Liver (tissue), 9 donors: ENCODE measurements around the gene TNS3. TPM values are rescaled to one million over a fixed set of nuclear protein-coding genes. Genes with fewer than 3 reads are reported as not detected.

ENCODE experiments used
- DNase-seq: peaks from one replicate; pipeline ENCODE4 v3.0.0-alpha.2; 2017; ENCODE audit warnings: low spot score
- H3K27ac ChIP-seq, 2 donors: one replicate each; pipeline ENCODE4 v1.7.0; 2013; ENCODE audit warnings: inconsistent platforms in 2 of 2, low read length in 2 of 2, control low read depth in 1 of 2, low read depth in 1 of 2, mild to moderate bottlenecking in 1 of 2
- H3K27me3 ChIP-seq, 4 donors: one replicate each; pipeline versions ENCODE4 v1.6.1 to v1.7.0; 2013; ENCODE audit warnings: low read length in 3 of 4, inconsistent platforms in 1 of 4, mild to moderate bottlenecking in 1 of 4, moderate library complexity in 1 of 4; ENCODE audit not compliant: control insufficient read depth in 4 of 4, insufficient read depth in 4 of 4
- H3K36me3 ChIP-seq, 4 donors: one replicate each; pipeline versions ENCODE4 v1.6.1 to v1.7.0; 2013; ENCODE audit warnings: low read length in 3 of 4, mild to moderate bottlenecking in 3 of 4, low read depth in 1 of 4, moderate library complexity in 1 of 4; ENCODE audit not compliant: control insufficient read depth in 4 of 4, insufficient read depth in 3 of 4
- H3K4me1 ChIP-seq, 4 donors: one replicate each; pipeline versions ENCODE4 v1.6.1 to v1.7.0; 2013; ENCODE audit warnings: low read length in 3 of 4, mild to moderate bottlenecking in 3 of 4, moderate library complexity in 1 of 4; ENCODE audit not compliant: control insufficient read depth in 4 of 4, insufficient read depth in 4 of 4
- H3K4me3 ChIP-seq, 3 donors: one replicate each; pipeline versions ENCODE4 v1.6.1 to v1.7.0; 2013; ENCODE audit warnings: low read length in 3 of 3, control low read depth in 1 of 3, low read depth in 1 of 3, mild to moderate bottlenecking in 1 of 3
- H3K9ac ChIP-seq, 2 donors: one replicate each; pipeline ENCODE4 v1.7.0; 2013; ENCODE audit warnings: low read length in 2 of 2, mild to moderate bottlenecking in 2 of 2, moderate library complexity in 2 of 2, control low read depth in 1 of 2, low read depth in 1 of 2
- H3K9me3 ChIP-seq, 4 donors: one replicate each; pipeline versions ENCODE4 v1.6.1 to v1.7.0; 2013; ENCODE audit warnings: low read length in 3 of 4; ENCODE audit not compliant: control insufficient read depth in 4 of 4
- EGR1 ChIP-seq, 2 donors: IDR thresholded peaks; 2 replicates each; pipeline ENCODE4 v1.6.1; 2016 to 2018; ENCODE audit warnings: antibody characterized with exemption in 2 of 2, low read depth in 2 of 2
- HNF4A ChIP-seq, 2 donors: conservative IDR thresholded peaks; 2 replicates each; pipeline ENCODE4 v1.6.1; 2016; ENCODE audit warnings: antibody characterized with exemption in 2 of 2, mild to moderate bottlenecking in 2 of 2
- JUND ChIP-seq, 2 donors: IDR thresholded peaks; 2 replicates each; pipeline ENCODE4 v1.6.1; 2016; ENCODE audit warnings: antibody characterized with exemption in 2 of 2
- NR2F2 ChIP-seq: IDR thresholded peaks from 2 replicates; pipeline ENCODE4 v1.6.1; 2016; ENCODE audit warnings: antibody characterized with exemption
- RAD21 ChIP-seq, 2 donors: IDR thresholded peaks; 2 replicates each; pipeline ENCODE4 v1.6.1; 2016; ENCODE audit warnings: antibody characterized with exemption in 2 of 2, mild to moderate bottlenecking in 2 of 2
- REST ChIP-seq: IDR thresholded peaks from 2 replicates; pipeline ENCODE4 v1.6.1; 2016; ENCODE audit warnings: antibody characterized with exemption, mild to moderate bottlenecking
- RXRA ChIP-seq, 2 donors: IDR thresholded peaks; 2 replicates each; pipeline ENCODE4 v1.6.1; 2017 to 2018; ENCODE audit warnings: antibody characterized with exemption in 2 of 2, mild to moderate bottlenecking in 1 of 2
- SP1 ChIP-seq: IDR thresholded peaks from 2 replicates; pipeline ENCODE4 v1.6.1; 2018; ENCODE audit warnings: antibody characterized with exemption, mild to moderate bottlenecking
- TAF1 ChIP-seq: conservative IDR thresholded peaks from 2 replicates; pipeline ENCODE4 v1.6.1; 2016; ENCODE audit warnings: antibody characterized with exemption, mild to moderate bottlenecking
- ZBTB33 ChIP-seq: IDR thresholded peaks from 2 replicates; pipeline ENCODE4 v1.6.1; 2016; ENCODE audit warnings: antibody characterized with exemption
- WGBS: extraction: QIAGEN DNeasy Blood & Tissue Kit; methylation state at CpG from one replicate; pipeline ENCODE4 v1.1.7; 2013; 5-methylcytosine and 5-hydroxymethylcytosine counted together
- polyA plus RNA-seq, 2 donors: library from polyadenylated mRNA; stranded (reverse) in 1 of 2; unstranded in 1 of 2; fragments of 200-250 nt in 1 of 2; fragments of >200 nt in 1 of 2; fragmentation: Nextera tagmentation in 1 of 2; extraction: Ambion mirVana in 1 of 2; gene quantifications; one replicate each; pipeline versions ENCODE4 v1.2.1 to v1.2.3, GENCODE V29; 2013 to 2015
- total RNA-seq, 2 donors: library from RNA; depleted of rRNA; stranded (reverse); fragments of >200 nt; gene quantifications; one replicate each; pipeline ENCODE4 v1.2.3, GENCODE V29; 2014
- TF ChIP-seq, protein P1 (sequence below): fragments of 150-350 bp; IDR thresholded peaks from 2 replicates; pipeline ENCODE4 v1.5.1; 2017; ENCODE audit warnings: improper control_type of control experiment, low read depth, low read length; ENCODE audit not compliant: missing input control
- donor health status: healthy.
- donor health status: healthy.
- donor health status: healthy.
- donor health status: healthy.
- donor health status: healthy.

Gene TNS3
- total and polyA plus RNA-seq, 4 donors, result 16.8 to 100 (median 29.5) TPM

- Histone ChIP-seq H3K36me3 (peaks cover 15 to 85% (median 73%) of the 10 kb centered on the region in 4 donors), H3K27me3 (no peaks in the 10 kb centered on the region), H3K4me3 (no peak overlapping the region), H3K9me3 (no peaks in the 10 kb centered on the region), H3K27ac (no peak overlapping the region), H3K9ac (no peak overlapping the region), H3K4me1 (peaks cover 0 to under 1% (median 0%) of the 10 kb centered on the region in 4 donors)
- TF ChIP-seq JUND (IDR thresholded peaks at IDR 0.05), result no peak
- TF ChIP-seq HNF4A (conservative IDR thresholded peaks at IDR 0.05), result no peak
- TF ChIP-seq RXRA (IDR thresholded peaks at IDR 0.05), result no peak
- no peak for TF ChIP-seq TAF1
- TF ChIP-seq, protein P1, sequence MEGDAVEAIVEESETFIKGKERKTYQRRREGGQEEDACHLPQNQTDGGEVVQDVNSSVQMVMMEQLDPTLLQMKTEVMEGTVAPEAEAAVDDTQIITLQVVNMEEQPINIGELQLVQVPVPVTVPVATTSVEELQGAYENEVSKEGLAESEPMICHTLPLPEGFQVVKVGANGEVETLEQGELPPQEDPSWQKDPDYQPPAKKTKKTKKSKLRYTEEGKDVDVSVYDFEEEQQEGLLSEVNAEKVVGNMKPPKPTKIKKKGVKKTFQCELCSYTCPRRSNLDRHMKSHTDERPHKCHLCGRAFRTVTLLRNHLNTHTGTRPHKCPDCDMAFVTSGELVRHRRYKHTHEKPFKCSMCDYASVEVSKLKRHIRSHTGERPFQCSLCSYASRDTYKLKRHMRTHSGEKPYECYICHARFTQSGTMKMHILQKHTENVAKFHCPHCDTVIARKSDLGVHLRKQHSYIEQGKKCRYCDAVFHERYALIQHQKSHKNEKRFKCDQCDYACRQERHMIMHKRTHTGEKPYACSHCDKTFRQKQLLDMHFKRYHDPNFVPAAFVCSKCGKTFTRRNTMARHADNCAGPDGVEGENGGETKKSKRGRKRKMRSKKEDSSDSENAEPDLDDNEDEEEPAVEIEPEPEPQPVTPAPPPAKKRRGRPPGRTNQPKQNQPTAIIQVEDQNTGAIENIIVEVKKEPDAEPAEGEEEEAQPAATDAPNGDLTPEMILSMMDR, result peak; percentile 10
- peak; percentile 15 to 60 for TF ChIP-seq RAD21 (IDR thresholded peaks at IDR 0.05)
- no peak for TF ChIP-seq ZBTB33
- TF ChIP-seq REST, result no peak
- no peak for TF ChIP-seq EGR1 (IDR thresholded peaks at IDR 0.05; ENCODE audit: low read depth in 2 of 2)
- TF ChIP-seq NR2F2, result no peak
- DNase-seq, result no peak
- WGBS, result 84% methylated on average over 17 of the region's 17 CpGs
Measured at GRCh38 chr7:47392241-47392759, 189.6 kb downstream of the TNS3 start.

GRCh38 chr7:47391726-47392125 lies 190.2 kb downstream of the TNS3 start:
- Histone ChIP-seq H3K36me3 (peaks cover 15 to 82% (median 67%) of the 10 kb centered on the region in 4 donors), H3K9ac (no peak overlapping the region), H3K27ac (no peak overlapping the region), H3K4me1 (peaks cover 0 to 3% (median 0%) of the 10 kb centered on the region in 4 donors), H3K4me3 (no peak overlapping the region), H3K27me3 (no peaks in the 10 kb centered on the region), H3K9me3 (no peaks in the 10 kb centered on the region)
- no peak for DNase-seq
- 95% methylated on average over 11 of the region's 11 CpGs for WGBS
- TF ChIP-seq SP1, result no peak
